Body of pancreas (tissue), 4 donors: ENCODE results near the gene KCNJ6. TPM values are rescaled to one million over a fixed set of nuclear protein-coding genes. Genes with fewer than 3 reads are reported as not detected.

Experiments used
- ATAC-seq: fragments of 150-250 bp; one replicate; pipeline ENCODE4 v1.9.1; 2016
- DNase-seq, 4 donors: peaks; one replicate each; pipeline ENCODE4 v3.0.0-alpha.2; 2019
- H3K27ac ChIP-seq, 4 donors: fragments of 200-600 bp; sonication (generic); 1 replicate in 3 of 4; 2 replicates in 1 of 4; pipeline versions ENCODE4 v1.5.1 to v1.6.1; 2016 to 2019; ENCODE audit warnings: mild to moderate bottlenecking in 1 of 4, mixed read lengths in 1 of 4, moderate library complexity in 1 of 4
- H3K27me3 ChIP-seq, 2 donors: fragments of 200-600 bp; sonication (generic); one replicate each; pipeline ENCODE4 v1.6.0; 2016; ENCODE audit warnings: mild to moderate bottlenecking in 1 of 2
- H3K36me3 ChIP-seq, 2 donors: fragments of 200-600 bp; sonication (generic); replicated peaks in 1 of 2; 2 replicates each; pipeline ENCODE4 v1.5.1; 2016; ENCODE audit warnings: low read depth in 2 of 2; ENCODE audit not compliant: insufficient read depth in 1 of 2
- H3K4me1 ChIP-seq: fragments of 200-600 bp; sonication (generic); one replicate; pipeline ENCODE4 v1.6.0; 2016
- H3K4me3 ChIP-seq, 2 donors: fragments of 200-600 bp; sonication (generic); 1 replicate in 1 of 2; 2 replicates in 1 of 2; pipeline ENCODE4 v1.5.1; 2016 to 2019
- H3K9me3 ChIP-seq, 3 donors: fragments of 200-600 bp; sonication (generic); 1 replicate in 2 of 3; 2 replicates in 1 of 3; pipeline ENCODE4 v1.5.1; 2016
- CTCF ChIP-seq, 7 experiments: fragments of 450-650 bp in 4 of 7; fragments of 200-600 bp in 3 of 7; sonication (generic) in 3 of 7; IDR thresholded peaks; one replicate each; pipeline ENCODE4 v1.5.1; 2016 to 2019; ENCODE audit warnings: antibody characterized with exemption in 7 of 7
- POLR2A ChIP-seq, 3 donors: fragments of 450-650 bp; IDR thresholded peaks; one replicate each; pipeline ENCODE4 v1.6.1; 2016; ENCODE audit warnings: antibody characterized with exemption in 3 of 3, mild to moderate bottlenecking in 2 of 3
- WGBS, 2 donors: methylation state at CpG; one replicate each; pipeline ENCODE4 v1.1.5; 2017; 5-methylcytosine and 5-hydroxymethylcytosine counted together
- intact Hi-C: fragments of 100-400 bp; cut with DNase I; formaldehyde crosslinking; loops from one replicate; pipeline ENCODE4 v1.15.1; 2023
- total RNA-seq, 2 donors: library from RNA; depleted of rRNA; stranded (reverse); fragments of >200 nt; gene quantifications; one replicate each; pipeline ENCODE4 v1.1.0, GENCODE V29; 2016

KCNJ6 gene
- total RNA-seq, 2 donors from 2014 or later: under 0.01 to 0.78 TPM

DNA sequence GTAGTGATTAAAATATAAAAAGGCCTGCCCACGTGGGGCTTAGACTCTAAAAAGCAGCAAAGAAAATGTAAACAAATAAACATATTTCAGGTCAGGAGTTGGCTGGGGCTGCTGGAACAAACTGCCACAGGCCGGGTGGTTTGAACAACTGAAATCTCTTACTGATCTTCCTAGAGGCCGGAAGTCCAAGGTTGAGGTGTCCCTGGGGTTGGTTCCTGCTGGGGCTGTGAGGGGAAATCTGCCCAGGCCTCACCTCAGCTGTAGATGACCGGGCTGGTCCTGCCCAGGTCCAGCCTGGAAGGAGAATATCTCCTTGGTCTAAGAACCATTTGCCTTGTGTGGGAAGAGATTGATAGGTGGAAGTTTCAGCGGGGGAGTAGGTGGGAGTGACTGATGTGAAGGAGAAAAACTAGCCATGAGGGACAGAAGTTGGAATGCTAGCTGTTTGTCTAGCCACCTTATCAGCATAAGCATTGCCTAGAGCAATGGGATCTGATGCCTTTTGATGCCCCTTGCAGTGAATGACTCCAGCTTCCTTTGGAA, 328.6 kb downstream of the KCNJ6 start:
- DNase-seq: no peak
- H3K4me3 ChIP-seq: no peak overlapping the region

DNA sequence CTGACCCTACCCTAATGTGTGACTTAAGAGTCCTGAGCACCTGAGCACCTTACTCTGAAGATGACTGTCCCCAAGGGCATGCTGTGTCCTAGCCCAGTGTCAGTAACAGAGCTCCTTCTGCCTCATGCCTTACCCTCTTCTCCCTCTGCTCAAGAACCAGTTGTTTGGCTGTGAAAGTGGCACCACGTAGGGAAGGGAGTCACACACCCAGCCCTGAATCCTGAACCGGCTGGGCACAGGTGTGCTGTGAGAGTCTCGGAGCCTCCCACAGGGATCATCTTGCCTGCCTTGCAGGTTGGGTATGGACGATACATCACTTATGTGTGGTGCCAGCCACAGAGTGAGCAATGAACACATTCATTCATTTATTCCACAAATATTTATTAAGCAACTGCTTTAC, 329.1 kb downstream of the KCNJ6 start:
- intact Hi-C loops: no loop called here
- ATAC-seq (no peak), DNase-seq (no peak)
- 78 to 82% methylated on average over 4 of the region's 4 CpGs for WGBS, 2 donors
- Histone ChIP-seq H3K4me1 (no peaks in the 10 kb centered on the region), H3K36me3 (no peaks in the 10 kb centered on the region), H3K27ac (no peak overlapping the region), H3K9me3 (no peaks in the 10 kb centered on the region), H3K4me3 (no peak overlapping the region), H3K27me3 (no peaks in the 10 kb centered on the region)
- TF ChIP-seq POLR2A (IDR thresholded peaks at IDR 0.05) (no peak), CTCF (IDR thresholded peaks at IDR 0.05) (no peak)

More for the DNA sequence above, 328.6 kb downstream of the KCNJ6 start:
- intact Hi-C loops: no loop called here
- H3K4me1 ChIP-seq: no peaks in the 10 kb centered on the region
- WGBS, 2 donors: 65 to 68% methylated on average over 5 of the region's 5 CpGs
- ATAC-seq: no peak
- H3K36me3 ChIP-seq: no peaks in the 10 kb centered on the region
- no peak overlapping the region for H3K27ac ChIP-seq
- TF ChIP-seq CTCF (IDR thresholded peaks at IDR 0.05) (no peak), POLR2A (IDR thresholded peaks at IDR 0.05) (no peak)
- H3K27me3 ChIP-seq: no peaks in the 10 kb centered on the region
- H3K9me3 ChIP-seq: no peaks in the 10 kb centered on the region

DNA sequence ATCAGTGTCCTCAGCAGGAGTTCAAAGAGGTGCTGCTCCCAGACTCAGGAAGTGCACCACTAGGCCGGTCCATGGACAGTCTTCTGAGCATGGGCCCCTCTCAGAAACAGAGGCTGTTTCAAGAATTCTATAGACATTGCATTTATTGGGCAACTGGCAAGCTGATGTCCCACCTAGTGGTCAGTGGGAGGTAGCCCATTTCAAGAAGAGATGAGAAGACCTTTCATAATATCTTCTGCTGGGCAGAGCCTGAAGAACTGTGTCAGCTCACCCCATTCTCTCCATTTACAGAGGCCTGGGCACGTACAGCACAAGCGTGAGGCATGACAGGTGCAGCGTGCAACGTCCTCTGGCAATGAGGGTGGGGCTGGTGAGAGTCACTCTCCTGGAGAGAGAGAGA, 333.7 kb downstream of the KCNJ6 start:
- Histone ChIP-seq H3K4me1 (no peaks in the 10 kb centered on the region), H3K27me3 (no peaks in the 10 kb centered on the region), H3K27ac (no peak overlapping the region), H3K36me3 (no peaks in the 10 kb centered on the region), H3K9me3 (no peaks in the 10 kb centered on the region), H3K4me3 (no peak overlapping the region)
- 27 to 46% methylated on average over 4 to 5 of the region's 5 CpGs for WGBS, 2 donors
- DNase-seq (peak; percentile 24 to 53 (median 36)), ATAC-seq (peak; percentile 66)
- intact Hi-C loops: no loop called here
- no peak for TF ChIP-seq POLR2A (IDR thresholded peaks at IDR 0.05)
- TF ChIP-seq CTCF (IDR thresholded peaks at IDR 0.05): peak; percentile 15 to 73 (median 49)

GRCh38 chr21:37580666-37581065, 335.6 kb downstream of the KCNJ6 start:
- Histone ChIP-seq H3K36me3 (no peaks in the 10 kb centered on the region), H3K27me3 (no peaks in the 10 kb centered on the region), H3K4me3 (no peak overlapping the region), H3K27ac (no peak overlapping the region), H3K4me1 (no peaks in the 10 kb centered on the region), H3K9me3 (no peaks in the 10 kb centered on the region)
- 61 to 67% methylated on average over 3 of the region's 3 CpGs for WGBS, 2 donors
- TF ChIP-seq POLR2A (IDR thresholded peaks at IDR 0.05): no peak
- no peak for TF ChIP-seq CTCF (IDR thresholded peaks at IDR 0.05)
- no peak for ATAC-seq
- intact Hi-C loops: no loop called here
- no peak for DNase-seq

- H3K4me1 ChIP-seq: no peaks in the 10 kb centered on the region
- H3K27ac ChIP-seq: no peak overlapping the region
- H3K36me3 ChIP-seq: no peaks in the 10 kb centered on the region
- H3K9me3 ChIP-seq: no peaks in the 10 kb centered on the region
- DNase-seq (no peak), ATAC-seq (no peak)
- intact Hi-C loops: no loop called here
- no peak overlapping the region for H3K4me3 ChIP-seq
- no peaks in the 10 kb centered on the region for H3K27me3 ChIP-seq
- WGBS, 2 donors: 43 to 72% methylated on average over 1 of the region's 1 CpG
- TF ChIP-seq CTCF (IDR thresholded peaks at IDR 0.05) (no peak), POLR2A (IDR thresholded peaks at IDR 0.05) (no peak)
These were observed 336.9 kb downstream of the KCNJ6 start for GRCh38 chr21:37579356-37579755.
